SK-N-SH (cell line): ENCODE data around the gene THUMPD2. TPM values are rescaled to one million over a fixed set of nuclear protein-coding genes. Genes with fewer than 3 reads are reported as not detected.

Experiments
- CTCF ChIA-PET: fragments of 300-600, 350-600 bp; formaldehyde crosslinking; extraction: SDS; loops from one replicate; lab custom pipeline; 2021; lab: Yijun Ruan, JAX
- POLR2A ChIA-PET: fragments of 350-600 bp; sonication (Branson Sonifier 250); formaldehyde crosslinking; extraction: SDS; loops from one replicate; lab custom pipeline; 2020; ENCODE audit warnings: antibody characterized with exemption, inconsistent platforms; lab: Yijun Ruan, JAX
- DNase-seq: peaks from one replicate; pipeline ENCODE4 v3.0.0; 2012
- H2AFZ ChIP-seq: fragments of 200-600 bp; sonication (generic); 2 replicates; pipeline ENCODE4 v1.8.1; 2016; ENCODE audit warnings: antibody characterized with exemption, mild to moderate bottlenecking, low read depth
- H3F3A ChIP-seq: fragments of 200-600 bp; sonication (generic); replicated peaks from 2 replicates; pipeline ENCODE3; 2016; ENCODE audit warnings: antibody characterized with exemption, mild to moderate bottlenecking; ENCODE audit not compliant: insufficient read depth
- H3K27ac ChIP-seq, 2 experiments: fragments of 200-500 bp in 1 of 2; fragments of 200-600 bp in 1 of 2; sonication (Bioruptor generic) in 1 of 2; sonication (generic), shearing (Covaris generic) in 1 of 2; 2 replicates each; pipeline versions ENCODE4 v1.5.1 to v1.6.1; 2014 to 2016; ENCODE audit warnings: low read depth in 2 of 2, inconsistent platforms in 1 of 2, low read length in 1 of 2, mild to moderate bottlenecking in 1 of 2, mixed read lengths in 1 of 2
- H3K27me3 ChIP-seq: fragments of 200-600 bp; sonication (generic), shearing (Covaris generic); 2 replicates; pipeline ENCODE4 v1.6.1; 2016; ENCODE audit warnings: mixed run types; ENCODE audit not compliant: insufficient read depth
- H3K36me3 ChIP-seq, 2 experiments: fragments of 200-500 bp in 1 of 2; fragments of 200-600 bp in 1 of 2; sonication (Bioruptor generic) in 1 of 2; sonication (generic) in 1 of 2; replicated peaks in 1 of 2; 2 replicates each; pipeline versions ENCODE3 to v1.5.1; 2014 to 2016; ENCODE audit warnings: low read length in 1 of 2, mild to moderate bottlenecking in 1 of 2; ENCODE audit not compliant: insufficient read depth in 2 of 2, control insufficient read depth in 1 of 2
- H3K4me1 ChIP-seq, 2 experiments: fragments of 200-500 bp in 1 of 2; fragments of 200-600 bp in 1 of 2; sonication (Bioruptor generic) in 1 of 2; sonication (generic), shearing (Covaris generic) in 1 of 2; 2 replicates each; pipeline versions ENCODE4 v1.5.1 to v1.6.1; 2014 to 2016; ENCODE audit warnings: low read depth in 1 of 2, low read length in 1 of 2, mixed run types in 1 of 2; ENCODE audit not compliant: insufficient read depth in 2 of 2, control insufficient read depth in 1 of 2
- H3K4me2 ChIP-seq: fragments of 200-600 bp; sonication (generic), shearing (Covaris generic); 2 replicates; pipeline ENCODE4 v1.6.1; 2017; ENCODE audit warnings: mixed run types
- H3K4me3 ChIP-seq, 2 experiments: fragments of 200-500 bp in 1 of 2; fragments of 200-600 bp in 1 of 2; sonication (Bioruptor generic) in 1 of 2; sonication (generic), shearing (Covaris generic) in 1 of 2; 2 replicates each; pipeline versions ENCODE4 v1.5.1 to v1.8.1; 2014 to 2016; ENCODE audit warnings: low read depth in 2 of 2, inconsistent platforms in 1 of 2, low read length in 1 of 2, mild to moderate bottlenecking in 1 of 2, mixed read lengths in 1 of 2, moderate library complexity in 1 of 2
- H3K79me2 ChIP-seq: fragments of 200-600 bp; sonication (generic); 2 replicates; pipeline ENCODE4 v1.8.1; 2017; ENCODE audit warnings: mild to moderate bottlenecking; ENCODE audit not compliant: insufficient read depth
- H3K9ac ChIP-seq: fragments of 200-600 bp; sonication (generic); 2 replicates; pipeline ENCODE4 v1.6.1; 2017; ENCODE audit warnings: mixed run types
- H3K9me2 ChIP-seq: fragments of 200-600 bp; sonication (generic); 2 replicates; pipeline ENCODE4 v1.6.1; 2017; ENCODE audit warnings: mixed run types
- H3K9me3 ChIP-seq: fragments of 200-600 bp; sonication (generic); 2 replicates; pipeline ENCODE4 v1.6.1; 2017; ENCODE audit warnings: mixed run types, mild to moderate bottlenecking, moderate library complexity
- H4K20me1 ChIP-seq: fragments of 200-600 bp; sonication (generic); 2 replicates; pipeline ENCODE4 v1.6.1; 2017; ENCODE audit warnings: mild to moderate bottlenecking, mixed run types; ENCODE audit not compliant: insufficient read depth
- CHD2 ChIP-seq: fragments of 150-350 bp; IDR thresholded peaks from 2 replicates; pipeline ENCODE4 v1.6.1; 2018; ENCODE audit warnings: low read length; ENCODE audit not compliant: partially characterized antibody
- EZH2phosphoT487 ChIP-seq: fragments of 200-600 bp; sonication (generic); IDR thresholded peaks from 2 replicates; pipeline ENCODE4 v1.6.1; 2017; ENCODE audit warnings: low read depth, mixed run types, mild to moderate bottlenecking, antibody characterized with exemption, moderate library complexity, borderline replicate concordance
- FOSL2 ChIP-seq: IDR thresholded peaks from 2 replicates; pipeline ENCODE4 v1.4.0; 2012; ENCODE audit warnings: low read depth, mild to moderate bottlenecking, moderate library complexity, borderline replicate concordance
- FOXJ3 ChIP-seq: sonication (generic); formaldehyde crosslinking; IDR thresholded peaks from 2 replicates; pipeline ENCODE4 v1.5.1; 2020; ENCODE audit warnings: mild to moderate bottlenecking, missing genetic modification reagents
- FOXM1 ChIP-seq: IDR thresholded peaks from 2 replicates; pipeline ENCODE4 v1.4.0; 2012; ENCODE audit warnings: low read depth, mild to moderate bottlenecking
- GATA2 ChIP-seq: sonication (generic); formaldehyde crosslinking; IDR thresholded peaks from 2 replicates; pipeline ENCODE4 v1.5.0; 2020; ENCODE audit warnings: mild to moderate bottlenecking, missing genetic modification reagents
- JUND ChIP-seq: IDR thresholded peaks from 2 replicates; pipeline ENCODE4 v1.4.0; 2012
- MEF2A ChIP-seq: IDR thresholded peaks from 2 replicates; pipeline ENCODE4 v1.4.0; 2012; ENCODE audit warnings: low read depth, borderline replicate concordance
- NFIC ChIP-seq: IDR thresholded peaks from 2 replicates; pipeline ENCODE4 v1.4.0; 2012; ENCODE audit warnings: borderline replicate concordance
- NRF1 ChIP-seq: IDR thresholded peaks from 2 replicates; pipeline ENCODE4 v1.6.1; 2012; ENCODE audit warnings: low read depth, mild to moderate bottlenecking, low read length
- POLR2AphosphoS5 ChIP-seq: IDR thresholded peaks from 2 replicates; pipeline ENCODE4 v1.6.1; 2012; ENCODE audit warnings: low read depth, low read length
- RAD21 ChIP-seq: IDR thresholded peaks from 2 replicates; pipeline ENCODE4 v1.6.1; 2012; ENCODE audit warnings: mild to moderate bottlenecking, low read length
- RCOR1 ChIP-seq: fragments of 150-350 bp; IDR thresholded peaks from 2 replicates; pipeline ENCODE4 v1.6.1; 2017; ENCODE audit warnings: antibody characterized with exemption, low read length
- RXRA ChIP-seq: IDR thresholded peaks from 2 replicates; pipeline ENCODE4 v1.4.0; 2012; ENCODE audit warnings: low read depth, mild to moderate bottlenecking, borderline replicate concordance
- SMC3 ChIP-seq: IDR thresholded peaks from 2 replicates; pipeline ENCODE4 v1.6.1; 2012; ENCODE audit warnings: low read depth, low read length, improper control_type of control experiment
- TCF12 ChIP-seq: IDR thresholded peaks from 2 replicates; pipeline ENCODE4 v1.4.0; 2012
- YY1 ChIP-seq: IDR thresholded peaks from 2 replicates; pipeline ENCODE4 v1.4.0; 2012; ENCODE audit warnings: low read depth, mild to moderate bottlenecking
- WGBS: methylation state at CpG from one replicate; pipeline ENCODE4 v1.1.6; 2017; ENCODE audit warnings: low lambda C conversion rate; 5-methylcytosine and 5-hydroxymethylcytosine counted together
- polyA plus RNA-seq, 3 experiments: library from polyadenylated mRNA; depleted of rRNA; stranded (reverse); fragments of >200 nt; gene quantifications; 2 replicates each; pipeline ENCODE4 v1.2.3, GENCODE V29; 2012
- TF ChIP-seq, protein P1 (sequence below): fragments of 150-350 bp; IDR thresholded peaks from 2 replicates; pipeline ENCODE4 v1.6.1; 2016; ENCODE audit warnings: mild to moderate bottlenecking, low read depth, low read length
- TF ChIP-seq, protein P2 (sequence below): fragments of 200-600 bp; sonication (generic); IDR thresholded peaks from 2 replicates; pipeline ENCODE4 v1.6.1; 2017; ENCODE audit warnings: antibody characterized with exemption, mild to moderate bottlenecking, moderate library complexity
- TF ChIP-seq, protein P3 (sequence below): IDR thresholded peaks from 2 replicates; pipeline ENCODE4 v1.4.0; 2012; ENCODE audit warnings: low read depth, borderline replicate concordance

Gene THUMPD2
- polyA plus RNA-seq, 1 of the 3 experiments (the other 2 are of a cell fraction), result 5.3 TPM

DNA sequence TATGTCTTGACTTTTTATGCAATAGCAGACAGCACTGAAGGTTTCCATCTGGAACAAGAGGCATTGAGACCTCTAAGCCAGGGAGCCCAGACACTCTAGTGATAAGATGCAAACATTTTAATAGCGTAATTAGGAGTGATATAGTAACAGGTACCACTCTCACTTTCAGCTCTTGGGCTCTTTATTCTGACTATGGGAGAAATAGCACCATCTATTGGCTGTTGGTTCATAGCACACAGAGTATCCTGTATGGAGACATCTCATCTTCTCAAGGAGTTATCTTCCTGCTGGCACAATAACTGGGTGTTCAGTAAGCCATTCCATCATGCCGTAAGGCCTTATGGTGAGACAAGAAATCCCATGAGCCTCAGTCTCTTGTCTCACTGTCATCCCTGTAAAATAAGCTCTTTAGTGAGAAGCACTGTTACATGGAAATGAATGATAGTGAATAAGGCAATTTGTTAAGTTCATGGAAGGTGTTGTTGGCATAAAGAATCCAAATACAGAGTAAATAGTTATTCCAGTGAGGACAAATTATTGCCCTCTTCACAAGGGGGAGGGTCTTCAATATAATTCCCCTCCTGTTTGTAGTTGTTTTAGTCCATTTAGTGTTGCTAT lies 48.3 kb downstream of the THUMPD2 start:
- H3K9me2 ChIP-seq, result no peaks in the 10 kb centered on the region
- H3F3A ChIP-seq, result peaks cover 11% of the 10 kb centered on the region
- H3K4me2 ChIP-seq, result no peak overlapping the region
- ChIA-PET POLR2A (no interaction called here), CTCF (interaction anchor here (0.6 to 8.0 kb wide), 29 partner anchors 8 to 663 kb away, joined by 3 to 88 read pairs (median 4); no protein-coding TSS in a partner anchor)
- H3K4me3 ChIP-seq, result no peak overlapping the region; a peak in 1 of 4 replicates
- peaks cover 2 to 22% of the 10 kb centered on the region in 2 experiments for H3K36me3 ChIP-seq
- no peaks in the 10 kb centered on the region for H4K20me1 ChIP-seq
- 83% methylated on average over 2 of the region's 2 CpGs for WGBS
- no peak overlapping the region for H3K9ac ChIP-seq
- TF ChIP-seq CHD2 (no peak), RAD21 (peak; percentile 74), FOSL2 (no peak), NRF1 (no peak), NFIC (no peak), FOXM1 (no peak), RCOR1 (no peak), GATA2 (CRISPR knock-in tag) (no peak), RXRA (no peak), POLR2AphosphoS5 (no peak), EZH2phosphoT487 (no peak), TCF12 (no peak), FOXJ3 (no peak), SMC3 (peak; percentile 27), YY1 (no peak), JUND (no peak), MEF2A (no peak)
- TF ChIP-seq, protein P1, sequence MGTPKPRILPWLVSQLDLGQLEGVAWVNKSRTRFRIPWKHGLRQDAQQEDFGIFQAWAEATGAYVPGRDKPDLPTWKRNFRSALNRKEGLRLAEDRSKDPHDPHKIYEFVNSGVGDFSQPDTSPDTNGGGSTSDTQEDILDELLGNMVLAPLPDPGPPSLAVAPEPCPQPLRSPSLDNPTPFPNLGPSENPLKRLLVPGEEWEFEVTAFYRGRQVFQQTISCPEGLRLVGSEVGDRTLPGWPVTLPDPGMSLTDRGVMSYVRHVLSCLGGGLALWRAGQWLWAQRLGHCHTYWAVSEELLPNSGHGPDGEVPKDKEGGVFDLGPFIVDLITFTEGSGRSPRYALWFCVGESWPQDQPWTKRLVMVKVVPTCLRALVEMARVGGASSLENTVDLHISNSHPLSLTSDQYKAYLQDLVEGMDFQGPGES, result no peak
- TF ChIP-seq, protein P2, sequence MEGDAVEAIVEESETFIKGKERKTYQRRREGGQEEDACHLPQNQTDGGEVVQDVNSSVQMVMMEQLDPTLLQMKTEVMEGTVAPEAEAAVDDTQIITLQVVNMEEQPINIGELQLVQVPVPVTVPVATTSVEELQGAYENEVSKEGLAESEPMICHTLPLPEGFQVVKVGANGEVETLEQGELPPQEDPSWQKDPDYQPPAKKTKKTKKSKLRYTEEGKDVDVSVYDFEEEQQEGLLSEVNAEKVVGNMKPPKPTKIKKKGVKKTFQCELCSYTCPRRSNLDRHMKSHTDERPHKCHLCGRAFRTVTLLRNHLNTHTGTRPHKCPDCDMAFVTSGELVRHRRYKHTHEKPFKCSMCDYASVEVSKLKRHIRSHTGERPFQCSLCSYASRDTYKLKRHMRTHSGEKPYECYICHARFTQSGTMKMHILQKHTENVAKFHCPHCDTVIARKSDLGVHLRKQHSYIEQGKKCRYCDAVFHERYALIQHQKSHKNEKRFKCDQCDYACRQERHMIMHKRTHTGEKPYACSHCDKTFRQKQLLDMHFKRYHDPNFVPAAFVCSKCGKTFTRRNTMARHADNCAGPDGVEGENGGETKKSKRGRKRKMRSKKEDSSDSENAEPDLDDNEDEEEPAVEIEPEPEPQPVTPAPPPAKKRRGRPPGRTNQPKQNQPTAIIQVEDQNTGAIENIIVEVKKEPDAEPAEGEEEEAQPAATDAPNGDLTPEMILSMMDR, result peak; percentile 66
- TF ChIP-seq, protein P3, sequence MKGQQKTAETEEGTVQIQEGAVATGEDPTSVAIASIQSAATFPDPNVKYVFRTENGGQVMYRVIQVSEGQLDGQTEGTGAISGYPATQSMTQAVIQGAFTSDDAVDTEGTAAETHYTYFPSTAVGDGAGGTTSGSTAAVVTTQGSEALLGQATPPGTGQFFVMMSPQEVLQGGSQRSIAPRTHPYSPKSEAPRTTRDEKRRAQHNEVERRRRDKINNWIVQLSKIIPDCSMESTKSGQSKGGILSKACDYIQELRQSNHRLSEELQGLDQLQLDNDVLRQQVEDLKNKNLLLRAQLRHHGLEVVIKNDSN, result no peak
- H3K79me2 ChIP-seq, result peaks cover 30% of the 10 kb centered on the region
- H2AFZ ChIP-seq, result no peak overlapping the region
- DNase-seq, result no peak
- no peaks in the 10 kb centered on the region for H3K9me3 ChIP-seq
- no peak overlapping the region for H3K27ac ChIP-seq
- H3K4me1 ChIP-seq, result peaks cover 10% of the 10 kb centered on the region in 2 experiments; a peak in 2 of 4 replicates
- no peaks in the 10 kb centered on the region for H3K27me3 ChIP-seq
